Subcutaneous abdominal adipose tissue (tissue), 5 donors: ENCODE measurements around the gene TBC1D5.

Experiments used
- H3K27ac ChIP-seq: one replicate; pipeline ENCODE4 v1.7.0; 2013; ENCODE audit warnings: low read depth, mild to moderate bottlenecking, inconsistent platforms, low read length, moderate library complexity
- H3K27me3 ChIP-seq, 5 donors: one replicate each; pipeline ENCODE4 v1.7.0; 2013; ENCODE audit warnings: low read length in 5 of 5, inconsistent platforms in 1 of 5; ENCODE audit not compliant: control insufficient read depth in 5 of 5, insufficient read depth in 4 of 5
- H3K36me3 ChIP-seq, 5 donors: one replicate each; pipeline ENCODE4 v1.7.0; 2013; ENCODE audit warnings: low read length in 5 of 5; ENCODE audit not compliant: control insufficient read depth in 5 of 5, insufficient read depth in 5 of 5
- H3K4me1 ChIP-seq, 5 donors: one replicate each; pipeline ENCODE4 v1.7.0; 2013; ENCODE audit warnings: low read length in 5 of 5, mild to moderate bottlenecking in 3 of 5, moderate library complexity in 1 of 5; ENCODE audit not compliant: control insufficient read depth in 5 of 5, insufficient read depth in 5 of 5
- H3K4me3 ChIP-seq, 5 donors: one replicate each; pipeline ENCODE4 v1.7.0; 2013; ENCODE audit warnings: low read length in 5 of 5, low read depth in 1 of 5
- H3K9ac ChIP-seq, 5 donors: one replicate each; pipeline ENCODE4 v1.7.0; 2013; ENCODE audit warnings: low read length in 5 of 5, mild to moderate bottlenecking in 4 of 5, moderate library complexity in 3 of 5
- H3K9me3 ChIP-seq, 5 donors: one replicate each; pipeline ENCODE4 v1.7.0; 2013; ENCODE audit warnings: low read length in 5 of 5; ENCODE audit not compliant: control insufficient read depth in 5 of 5
- donor health status: healthy.
- donor health status: healthy.
- donor health status: healthy.
- donor health status: healthy.
- donor health status: healthy.

Gene TBC1D5

DNA sequence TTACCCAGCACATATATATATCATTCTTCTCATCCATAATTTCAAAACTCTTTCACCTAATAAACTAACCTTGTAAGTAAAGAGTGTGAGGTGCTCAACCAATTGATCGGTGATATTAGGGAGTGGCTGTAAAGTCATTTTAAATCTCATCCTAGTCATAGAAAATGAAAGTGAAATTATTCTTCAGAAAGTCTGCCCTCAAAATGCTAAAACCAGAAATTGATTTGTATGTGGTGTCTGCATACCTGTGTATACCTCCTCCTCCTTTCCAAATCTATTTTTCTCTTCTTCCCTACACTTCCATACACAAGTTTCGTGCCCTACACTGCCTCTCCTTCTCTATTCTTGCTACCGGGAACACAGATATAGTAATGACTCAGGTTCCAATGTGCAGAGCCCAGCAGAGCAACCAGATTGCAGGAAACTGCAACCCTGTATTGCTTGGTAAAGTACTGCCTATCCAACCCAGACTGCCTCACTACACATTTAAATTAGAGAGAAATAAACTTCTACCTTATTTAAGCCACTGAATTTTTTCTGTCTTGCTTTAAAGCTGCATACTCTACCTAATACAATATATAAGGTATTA is 7.4 kb upstream of the TBC1D5 start:
- peak overlapping the region; percentile 6 to 62 (median 32) for H3K4me3 ChIP-seq
- no peak overlapping the region for H3K27ac ChIP-seq
- no peaks in the 10 kb centered on the region for H3K9me3 ChIP-seq
- no peaks in the 10 kb centered on the region for H3K27me3 ChIP-seq
- H3K9ac ChIP-seq: peak overlapping the region in 2 of 5 donors; percentile 26 to 48
- H3K4me1 ChIP-seq: peaks cover 0 to 26% (median 21%) of the 10 kb centered on the region in 5 donors
- no peaks in the 10 kb centered on the region for H3K36me3 ChIP-seq

DNA sequence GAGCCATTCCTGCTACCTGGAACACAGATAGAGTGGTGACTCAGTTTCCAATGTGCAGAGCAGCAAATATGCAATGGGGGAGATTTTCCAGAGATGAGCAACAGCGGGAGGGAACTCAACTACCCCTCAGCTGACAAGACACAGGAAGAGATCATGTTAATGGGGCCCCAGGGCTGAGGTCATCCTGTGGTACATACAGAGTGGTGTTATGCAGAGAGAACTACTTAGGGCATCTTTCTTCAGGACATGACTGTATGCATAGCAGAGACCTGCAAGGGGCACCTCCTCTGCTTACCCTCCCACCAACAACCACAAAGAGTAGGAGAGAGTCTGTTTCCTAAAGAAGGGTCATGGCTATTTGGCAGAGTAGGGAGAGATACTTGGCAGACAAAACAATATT is 6.8 kb upstream of the TBC1D5 start:
- no peaks in the 10 kb centered on the region for H3K9me3 ChIP-seq
- peaks cover 0 to 26% (median 21%) of the 10 kb centered on the region in 5 donors for H3K4me1 ChIP-seq
- H3K36me3 ChIP-seq: no peaks in the 10 kb centered on the region
- H3K27ac ChIP-seq: no peak overlapping the region
- H3K27me3 ChIP-seq: no peaks in the 10 kb centered on the region
- H3K4me3 ChIP-seq: peak overlapping the region in 2 of 5 donors; percentile 48 to 62
- H3K9ac ChIP-seq: peak overlapping the region in 2 of 5 donors; percentile 26 to 48

DNA sequence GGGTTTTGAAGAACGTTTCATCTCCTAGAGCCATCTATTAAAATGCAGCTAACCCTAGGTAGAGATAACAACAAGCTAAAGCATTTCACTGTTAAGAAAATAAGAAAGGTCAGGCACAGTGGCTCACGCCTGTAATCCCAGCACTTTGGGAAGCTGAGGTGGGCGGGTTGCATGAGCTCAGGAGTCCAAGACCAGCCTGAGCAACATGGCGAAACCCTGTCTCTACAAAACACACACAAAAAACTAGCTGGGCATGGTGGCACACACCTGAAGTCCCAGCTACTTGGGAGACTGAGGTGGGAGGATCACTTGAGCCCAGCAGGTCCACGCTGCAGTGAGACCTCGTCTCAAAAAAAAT is 5.4 kb upstream of the TBC1D5 start:
- H3K36me3 ChIP-seq: no peaks in the 10 kb centered on the region
- no peak overlapping the region for H3K9ac ChIP-seq
- peaks cover 2 to 23% (median 17%) of the 10 kb centered on the region in 5 donors for H3K4me1 ChIP-seq
- H3K27ac ChIP-seq: no peak overlapping the region
- H3K27me3 ChIP-seq: no peaks in the 10 kb centered on the region
- no peak overlapping the region for H3K4me3 ChIP-seq
- no peaks in the 10 kb centered on the region for H3K9me3 ChIP-seq

DNA sequence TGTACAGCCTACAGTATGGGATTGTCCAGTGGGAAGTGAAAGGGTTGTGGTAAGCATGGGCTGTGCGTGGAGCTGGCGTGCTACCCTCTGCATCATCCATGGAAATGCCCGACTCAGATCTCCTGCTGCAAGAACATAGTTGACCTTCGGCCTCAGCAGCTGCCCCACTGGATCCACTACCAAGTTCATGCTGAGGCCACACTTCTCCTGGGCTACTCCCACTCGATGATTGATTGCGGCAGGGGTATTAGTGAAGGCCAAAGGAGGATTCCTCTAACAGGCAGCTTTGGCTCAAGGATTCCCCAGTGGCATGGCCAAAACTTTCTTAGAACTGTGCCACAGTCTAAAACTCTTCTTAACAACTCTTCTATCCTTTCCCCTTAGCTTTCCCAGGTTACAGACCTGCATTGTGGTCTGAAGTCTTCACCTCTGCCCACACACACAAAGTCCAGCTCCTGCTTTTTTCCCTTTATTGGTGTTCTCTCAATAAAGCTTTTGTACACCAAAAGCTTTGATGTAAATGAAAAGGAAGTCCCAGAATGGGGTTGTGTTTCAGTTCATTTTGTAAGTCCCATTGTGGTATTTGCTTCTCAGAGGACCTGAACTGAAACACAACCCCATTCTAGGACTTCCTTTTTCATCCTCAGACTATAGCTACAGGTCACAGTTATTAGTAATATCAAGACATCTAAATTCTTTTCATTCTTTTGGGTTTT is 4.9 kb upstream of the TBC1D5 start:
- Histone ChIP-seq H3K27ac (no peak overlapping the region), H3K4me1 (peaks cover 4 to 18% (median 11%) of the 10 kb centered on the region in 5 donors), H3K4me3 (no peak overlapping the region), H3K9ac (no peak overlapping the region), H3K27me3 (no peaks in the 10 kb centered on the region), H3K9me3 (no peaks in the 10 kb centered on the region), H3K36me3 (no peaks in the 10 kb centered on the region)

DNA sequence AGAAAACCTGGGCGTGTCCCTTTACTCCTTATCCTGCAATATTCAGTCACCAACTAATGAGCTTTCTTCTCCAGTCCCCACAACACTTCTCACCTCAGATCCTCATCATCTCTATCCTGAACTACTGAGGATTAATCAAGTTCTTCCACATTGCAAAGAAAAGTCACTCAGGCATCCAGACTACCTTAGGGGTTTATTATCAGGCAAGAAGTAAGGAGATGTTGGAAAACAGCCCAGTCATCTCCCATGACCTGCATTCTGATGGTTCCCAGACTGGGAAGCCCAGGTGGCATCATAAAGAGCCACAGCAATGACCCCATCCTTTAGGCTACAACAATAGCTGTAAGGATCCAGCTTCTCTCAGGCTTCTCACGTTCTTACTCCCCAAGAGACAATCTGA is 3.5 kb upstream of the TBC1D5 start:
- Histone ChIP-seq H3K4me1 (peaks cover 7 to 21% (median 16%) of the 10 kb centered on the region in 5 donors), H3K27me3 (no peaks in the 10 kb centered on the region), H3K4me3 (no peak overlapping the region), H3K9me3 (no peaks in the 10 kb centered on the region), H3K36me3 (no peaks in the 10 kb centered on the region), H3K9ac (no peak overlapping the region), H3K27ac (no peak overlapping the region)

DNA sequence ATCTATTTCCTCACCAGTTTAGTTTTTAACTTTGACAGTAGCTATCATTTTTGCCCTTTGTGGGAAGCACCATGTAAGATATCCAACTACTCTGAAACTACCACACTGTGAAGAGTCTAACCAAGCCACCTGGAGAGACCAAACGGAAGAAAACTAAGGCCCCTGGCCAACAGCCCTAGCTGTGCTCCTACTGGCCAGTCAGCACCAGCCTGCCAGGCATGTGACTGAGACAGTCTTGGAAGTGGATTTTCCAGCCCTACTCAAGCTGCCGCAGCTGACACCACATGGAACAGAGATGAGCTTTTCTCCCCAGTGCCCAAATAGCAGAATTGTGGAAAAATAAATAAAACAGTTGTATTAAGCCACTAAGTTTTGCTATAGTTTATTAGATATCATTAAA is 2.9 kb upstream of the TBC1D5 start:
- Histone ChIP-seq H3K4me3 (no peak overlapping the region), H3K27me3 (no peaks in the 10 kb centered on the region), H3K36me3 (no peaks in the 10 kb centered on the region), H3K9me3 (no peaks in the 10 kb centered on the region), H3K27ac (no peak overlapping the region), H3K4me1 (peaks cover 7 to 27% (median 22%) of the 10 kb centered on the region in 5 donors), H3K9ac (no peak overlapping the region)

DNA sequence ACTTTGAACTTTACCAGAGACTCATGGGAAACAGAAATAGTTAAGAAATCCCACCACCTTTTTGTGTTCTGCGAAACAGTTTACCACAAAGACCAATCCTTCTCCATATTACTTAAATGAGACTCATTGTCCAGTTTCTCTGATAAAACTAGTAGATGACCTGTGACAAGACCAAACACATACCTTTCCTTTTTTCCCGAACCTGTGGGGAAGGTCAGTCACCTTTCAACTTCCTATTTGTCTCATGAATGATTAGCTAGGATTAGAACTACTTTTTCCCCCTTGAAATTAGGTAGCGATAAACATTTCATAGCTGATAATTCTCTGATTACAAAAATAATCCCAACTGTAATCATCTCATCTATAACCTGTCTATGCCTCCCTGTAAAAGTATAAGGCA is 2.3 kb upstream of the TBC1D5 start:
- no peaks in the 10 kb centered on the region for H3K9me3 ChIP-seq
- H3K4me3 ChIP-seq: no peak overlapping the region
- no peaks in the 10 kb centered on the region for H3K27me3 ChIP-seq
- H3K36me3 ChIP-seq: no peaks in the 10 kb centered on the region
- no peak overlapping the region for H3K9ac ChIP-seq
- peaks cover 7 to 30% (median 24%) of the 10 kb centered on the region in 5 donors for H3K4me1 ChIP-seq
- H3K27ac ChIP-seq: no peak overlapping the region

DNA sequence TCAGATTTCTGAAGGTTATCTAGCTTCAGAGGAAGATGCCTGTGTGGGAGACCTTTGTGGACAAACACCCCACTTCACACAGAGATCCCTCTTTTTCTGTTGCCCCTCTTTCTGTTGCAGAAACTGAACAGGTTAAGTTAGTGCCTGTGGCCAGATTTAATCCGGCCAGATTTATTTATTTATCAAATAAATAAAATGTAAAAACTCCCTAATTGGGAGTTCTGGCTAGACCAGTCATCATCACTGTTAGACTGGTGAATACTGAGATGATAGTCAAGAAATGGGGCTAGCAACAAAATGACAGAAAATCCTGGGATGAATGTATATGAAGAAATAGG is 1.2 kb upstream of the TBC1D5 start:
- Histone ChIP-seq H3K4me3 (peak overlapping the region in 1 of 5 donors; percentile 86), H3K4me1 (peaks cover 7 to 30% (median 24%) of the 10 kb centered on the region in 5 donors), H3K27ac (peak overlapping the region; percentile 88), H3K27me3 (no peaks in the 10 kb centered on the region), H3K9ac (peak overlapping the region in 2 of 5 donors; percentile 74 to 75), H3K36me3 (no peaks in the 10 kb centered on the region), H3K9me3 (no peaks in the 10 kb centered on the region)

DNA sequence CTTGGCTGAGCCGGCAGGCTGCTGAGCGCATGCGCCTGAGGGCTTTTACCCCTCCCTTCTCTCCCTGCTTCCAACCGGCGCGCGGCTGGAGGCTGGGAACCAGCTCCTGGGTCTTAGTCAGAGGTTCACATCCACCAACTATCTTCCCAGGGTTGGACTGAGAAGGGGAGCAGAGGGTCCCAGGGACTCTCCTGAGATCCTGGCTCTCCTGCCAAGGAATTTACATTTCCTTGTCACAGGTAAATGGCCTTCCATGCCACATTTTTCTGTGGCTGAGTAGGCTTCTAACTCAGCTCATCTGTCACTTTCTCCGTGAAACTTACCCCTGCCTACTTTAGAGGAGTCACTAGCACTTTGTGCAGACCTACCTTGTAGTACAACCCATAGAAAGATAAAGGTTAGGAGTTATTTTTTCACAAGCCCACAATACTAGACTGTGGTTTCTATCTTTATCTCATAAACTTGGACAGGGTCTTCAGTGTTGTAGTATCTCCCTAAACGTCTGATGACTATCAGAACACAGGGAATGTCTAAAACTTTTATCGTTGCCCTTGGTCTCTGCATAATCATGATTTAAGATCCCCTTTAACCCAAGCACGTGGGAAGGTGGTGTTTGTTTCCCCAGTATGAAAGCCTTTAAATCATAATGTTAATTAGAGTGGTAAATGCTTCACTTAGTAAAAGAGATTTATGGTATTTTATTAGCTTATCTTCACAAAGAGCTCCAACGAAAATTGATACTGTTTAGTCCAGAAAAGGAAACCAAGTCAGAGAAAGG is 638 bp upstream of the TBC1D5 start:
- H3K9ac ChIP-seq: peak overlapping the region; percentile 74 to 99 (median 81)
- no peaks in the 10 kb centered on the region for H3K36me3 ChIP-seq

DNA sequence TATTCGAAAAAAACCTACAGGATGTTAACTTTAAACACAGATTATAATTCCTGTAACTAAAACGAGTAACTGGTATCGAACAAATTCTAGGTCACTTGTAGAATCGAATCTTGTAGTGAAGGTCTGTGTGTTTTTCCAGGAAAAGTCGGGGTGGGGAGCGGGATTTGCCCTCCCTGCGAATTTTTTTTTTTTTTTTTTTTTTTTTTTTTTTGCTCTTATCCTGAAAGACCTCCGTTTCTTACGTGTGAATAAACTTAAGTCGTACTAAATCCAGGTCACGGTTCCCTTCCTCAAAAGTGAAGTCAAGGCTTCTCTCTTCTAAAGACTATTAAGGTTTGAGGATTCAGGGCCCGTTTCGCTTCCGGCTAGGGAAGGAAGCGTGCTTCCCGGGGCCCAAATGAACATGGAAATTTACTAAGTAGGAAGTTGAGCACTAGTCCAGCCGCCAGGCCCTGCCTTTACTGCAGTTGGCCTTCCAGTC is 770 bp downstream of the TBC1D5 start:
- no peaks in the 10 kb centered on the region for H3K27me3 ChIP-seq
- peak overlapping the region; percentile 86 to 92 (median 88) for H3K4me3 ChIP-seq
- H3K9ac ChIP-seq: peak overlapping the region; percentile 69 to 92 (median 81)
- peak overlapping the region; percentile 88 for H3K27ac ChIP-seq
- H3K4me1 ChIP-seq: peaks cover 7 to 30% (median 27%) of the 10 kb centered on the region in 5 donors
- no peaks in the 10 kb centered on the region for H3K9me3 ChIP-seq
- no peaks in the 10 kb centered on the region for H3K36me3 ChIP-seq

More for the DNA sequence above, 638 bp upstream of the TBC1D5 start:
- Histone ChIP-seq H3K4me3 (peak overlapping the region; percentile 86 to 92 (median 86)), H3K27ac (peak overlapping the region; percentile 88), H3K9me3 (no peaks in the 10 kb centered on the region), H3K4me1 (peaks cover 7 to 30% (median 26%) of the 10 kb centered on the region in 5 donors), H3K27me3 (no peaks in the 10 kb centered on the region)
